NT2/D1 (cell line): ENCODE measurements around the gene COL23A1.

Source experiments
- SUZ12 ChIP-seq: IDR thresholded peaks from 2 replicates; pipeline ENCODE4 v1.6.1; 2011; ENCODE audit not compliant: insufficient read length, insufficient read depth; ENCODE audit errors: extremely low read depth
- YY1 ChIP-seq: IDR thresholded peaks from 2 replicates; pipeline ENCODE4 v1.6.1; 2011; ENCODE audit not compliant: insufficient read length, insufficient read depth
- ZNF274 ChIP-seq: IDR thresholded peaks from 2 replicates; pipeline ENCODE4 v1.6.1; 2011; ENCODE audit warnings: mild to moderate bottlenecking, low read depth, low read length

DNA sequence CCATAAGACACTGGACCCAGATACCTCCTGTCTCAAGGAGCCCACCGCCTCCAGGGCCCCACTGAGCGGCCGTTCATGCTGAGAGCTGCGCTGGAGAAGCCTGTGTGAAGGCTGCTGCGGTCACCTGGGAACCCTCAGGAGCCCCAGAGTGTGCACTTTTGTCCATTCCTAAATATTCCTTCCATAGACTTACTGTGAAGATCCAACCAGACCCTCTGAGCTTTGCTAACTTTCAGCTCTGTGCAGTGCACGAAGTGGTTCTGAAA, 119.5 kb downstream of the COL23A1 start:
- TF ChIP-seq ZNF274 (no peak), YY1 (no peak), SUZ12 (no peak)
